OCI-LY1 (cell line): ENCODE measurements around the gene CCL4.
"Not testable (repeated sequence)": the region's sequence is repeated elsewhere in the genome, so short reads cannot be mapped to it uniquely, and the experiment has no call there.

ENCODE experiments used
- H2AFZ ChIP-seq: fragments of 200-600 bp; sonication (generic), shearing (Covaris generic); 2 replicates; pipeline ENCODE4 v1.6.0; 2014; ENCODE audit warnings: antibody characterized with exemption, mild to moderate bottlenecking, low read length
- H3F3A ChIP-seq: fragments of 200-600 bp; sonication (generic), shearing (Covaris generic); 2 replicates; pipeline ENCODE4 v1.6.0; 2014; ENCODE audit warnings: mild to moderate bottlenecking, antibody characterized with exemption, low read length, moderate library complexity; ENCODE audit not compliant: insufficient read depth
- H3K27ac ChIP-seq: fragments of 200-600 bp; sonication (generic); 2 replicates; pipeline ENCODE4 v1.5.1; 2014; ENCODE audit warnings: low read length, mixed run types, mild to moderate bottlenecking, low read depth; ENCODE audit not compliant: poor library complexity, severe bottlenecking
- H3K27me3 ChIP-seq: fragments of 200-600 bp; sonication (generic); 2 replicates; pipeline ENCODE4 v1.6.0; 2014; ENCODE audit warnings: antibody characterized with exemption, mild to moderate bottlenecking, low read length, moderate library complexity; ENCODE audit not compliant: insufficient read depth
- H3K36me3 ChIP-seq: fragments of 200-600 bp; sonication (generic); 2 replicates; pipeline ENCODE4 v1.6.1; 2014; ENCODE audit warnings: mild to moderate bottlenecking, antibody characterized with exemption, low read length, moderate library complexity, mixed read lengths; ENCODE audit not compliant: insufficient read depth
- H3K4me1 ChIP-seq: fragments of 200-600 bp; sonication (generic); 2 replicates; pipeline ENCODE4 v1.5.1; 2014; ENCODE audit warnings: mild to moderate bottlenecking, low read length, moderate library complexity; ENCODE audit not compliant: insufficient read depth, severe bottlenecking
- H3K4me2 ChIP-seq: fragments of 200-600 bp; sonication (generic), shearing (Covaris generic); 2 replicates; pipeline ENCODE4 v1.6.1; 2014; ENCODE audit warnings: low read length
- H3K4me3 ChIP-seq: fragments of 200-600 bp; sonication (generic); 2 replicates; pipeline ENCODE4 v1.5.1; 2014; ENCODE audit warnings: low read length, low read depth, mild to moderate bottlenecking, mixed read lengths; ENCODE audit not compliant: poor library complexity, severe bottlenecking
- H3K79me2 ChIP-seq: fragments of 200-600 bp; shearing (Covaris generic); 2 replicates; pipeline ENCODE4 v1.6.1; 2016; ENCODE audit warnings: mixed run types, low read length, mixed read lengths; ENCODE audit not compliant: insufficient read depth
- H3K9ac ChIP-seq: fragments of 200-600 bp; sonication (generic), shearing (Covaris generic); 2 replicates; pipeline ENCODE4 v1.6.1; 2014; ENCODE audit warnings: mild to moderate bottlenecking, low read length, mixed read lengths
- H3K9me2 ChIP-seq: fragments of 200-600 bp; sonication (generic), shearing (Covaris generic); 2 replicates; pipeline ENCODE4 v1.6.1; 2014; ENCODE audit warnings: low read depth, mild to moderate bottlenecking, low read length, mixed read lengths
- H3K9me3 ChIP-seq: fragments of 200-600 bp; shearing (Covaris generic); 2 replicates; pipeline ENCODE4 v1.6.1; 2014; ENCODE audit warnings: low read length, mixed read lengths
- H4K20me1 ChIP-seq: fragments of 200-600 bp; sonication (generic), shearing (Covaris generic); 2 replicates; pipeline ENCODE4 v1.6.0; 2016; ENCODE audit warnings: mild to moderate bottlenecking, low read length; ENCODE audit not compliant: insufficient read depth
- CTCF ChIP-seq: fragments of 200-600 bp; sonication (generic), shearing (Covaris generic); IDR thresholded peaks from 2 replicates; pipeline ENCODE4 v1.5.1; 2017; ENCODE audit warnings: mild to moderate bottlenecking, antibody characterized with exemption, low read length, moderate library complexity, mixed read lengths
- EZH2 ChIP-seq: fragments of 200-600 bp; sonication (generic), shearing (Covaris generic); IDR thresholded peaks from 2 replicates; pipeline ENCODE4 v1.8.0; 2017; ENCODE audit warnings: borderline replicate concordance, mixed run types, mild to moderate bottlenecking, antibody characterized with exemption, low read length, moderate library complexity, mixed read lengths

CCL4 gene

GRCh38 chr17:36092230-36092629, 11.4 kb upstream of the CCL4 start:
- H3K27me3 ChIP-seq: no peaks in the 10 kb centered on the region
- no peaks in the 10 kb centered on the region for H3F3A ChIP-seq
- H3K9ac ChIP-seq: no peak overlapping the region
- no peaks in the 10 kb centered on the region for H3K9me2 ChIP-seq
- H3K36me3 ChIP-seq: no peaks in the 10 kb centered on the region
- no peak overlapping the region for H3K4me2 ChIP-seq
- H3K79me2 ChIP-seq: no peaks in the 10 kb centered on the region
- no peaks in the 10 kb centered on the region for H3K9me3 ChIP-seq
- H3K4me3 ChIP-seq: no peak overlapping the region
- no peak overlapping the region for H2AFZ ChIP-seq
- no peaks in the 10 kb centered on the region for H3K4me1 ChIP-seq
- no peaks in the 10 kb centered on the region for H4K20me1 ChIP-seq
- no peak overlapping the region for H3K27ac ChIP-seq
- TF ChIP-seq EZH2 (no peak), CTCF (no peak)

- H3K36me3 ChIP-seq, H3F3A ChIP-seq, H3K9me2 ChIP-seq, H3K27ac ChIP-seq, H3K4me1 ChIP-seq, H3K4me3 ChIP-seq, H3K9ac ChIP-seq, H2AFZ ChIP-seq, H4K20me1 ChIP-seq, H3K4me2 ChIP-seq, H3K79me2 ChIP-seq, H3K27me3 ChIP-seq, H3K9me3 ChIP-seq: not testable (repeated sequence)
Observed at GRCh38 chr17:36092715-36093114, 10.9 kb upstream of the CCL4 start.

- Histone ChIP-seq H3K4me2 (no peak overlapping the region), H3K9ac (no peak overlapping the region), H3F3A (no peaks in the 10 kb centered on the region), H2AFZ (no peak overlapping the region), H3K79me2 (no peaks in the 10 kb centered on the region), H4K20me1 (no peaks in the 10 kb centered on the region), H3K27me3 (no peaks in the 10 kb centered on the region), H3K4me3 (no peak overlapping the region), H3K36me3 (no peaks in the 10 kb centered on the region), H3K9me2 (no peaks in the 10 kb centered on the region), H3K9me3 (no peaks in the 10 kb centered on the region), H3K27ac (no peak overlapping the region), H3K4me1 (no peaks in the 10 kb centered on the region)
- TF ChIP-seq CTCF (no peak), EZH2 (no peak)
Observed at GRCh38 chr17:36094232-36094631, 9.4 kb upstream of the CCL4 start.

- H3K27ac ChIP-seq: no peak overlapping the region
- no peaks in the 10 kb centered on the region for H3K4me1 ChIP-seq
- H3K79me2 ChIP-seq: no peaks in the 10 kb centered on the region
- H3K9me3 ChIP-seq: no peaks in the 10 kb centered on the region
- no peak overlapping the region for H3K9ac ChIP-seq
- H3F3A ChIP-seq: no peaks in the 10 kb centered on the region
- H3K27me3 ChIP-seq: no peaks in the 10 kb centered on the region
- TF ChIP-seq CTCF (no peak), EZH2 (no peak)
- no peaks in the 10 kb centered on the region for H3K9me2 ChIP-seq
- H3K4me2 ChIP-seq: no peak overlapping the region
- no peak overlapping the region for H2AFZ ChIP-seq
- H4K20me1 ChIP-seq: no peaks in the 10 kb centered on the region
- no peaks in the 10 kb centered on the region for H3K36me3 ChIP-seq
- H3K4me3 ChIP-seq: no peak overlapping the region
Observed at GRCh38 chr17:36094746-36095145, 8.9 kb upstream of the CCL4 start.
